Ureter (tissue), 1 donor: ENCODE measurements around the gene BMP2. TPM values are rescaled to one million over a fixed set of nuclear protein-coding genes. Genes with fewer than 3 reads are reported as not detected.

Experiments used
- DNase-seq: peaks from one replicate; pipeline ENCODE4 v3.0.0-alpha.2; 2020; ENCODE audit warnings: low spot score
- total RNA-seq: library from RNA; stranded (reverse); gene quantifications from one replicate; pipeline ENCODE4 v1.2.4, GENCODE V29; 2023
- donor health status: DM: yes; HTN: yes; CAD: no.

The BMP2 gene
- total RNA-seq, 1 donor from 2014 or later: 11.6 TPM

- DNase-seq: peak; percentile 54
Observed at GRCh38 chr20:6768228-6769140, 998 bp downstream of the BMP2 start.

GRCh38 chr20:6769903-6770785, 2.7 kb downstream of the BMP2 start:
- DNase-seq: peak; percentile 65

- no peak for DNase-seq
Observed at GRCh38 chr20:6770786-6771100, 3.3 kb downstream of the BMP2 start.

GRCh38 chr20:6780433-6781190, 13.1 kb downstream of the BMP2 start:
- no peak for DNase-seq

GRCh38 chr20:6783752-6784151, 16.3 kb downstream of the BMP2 start:
- DNase-seq: no peak

GRCh38 chr20:6784210-6784631, 16.7 kb downstream of the BMP2 start:
- no peak for DNase-seq

GRCh38 chr20:6784767-6785166, 17.3 kb downstream of the BMP2 start:
- DNase-seq: no peak

- DNase-seq: no peak
Observed at GRCh38 chr20:6786548-6786947, 19.1 kb downstream of the BMP2 start.

- no peak for DNase-seq
Observed at GRCh38 chr20:6792789-6793188, 25.3 kb downstream of the BMP2 start.

GRCh38 chr20:6802227-6802626, 34.7 kb downstream of the BMP2 start:
- DNase-seq: no peak

- DNase-seq: no peak
Observed at GRCh38 chr20:6806275-6806674, 38.8 kb downstream of the BMP2 start.

- DNase-seq: no peak
Observed at GRCh38 chr20:6811262-6812035, 44.0 kb downstream of the BMP2 start.

- DNase-seq: no peak
Observed at GRCh38 chr20:6812530-6812929, 45.0 kb downstream of the BMP2 start.

GRCh38 chr20:6814945-6815344, 47.5 kb downstream of the BMP2 start:
- no peak for DNase-seq

GRCh38 chr20:6818033-6818808, 50.7 kb downstream of the BMP2 start:
- no peak for DNase-seq

GRCh38 chr20:6819599-6819998, 52.1 kb downstream of the BMP2 start:
- no peak for DNase-seq

GRCh38 chr20:6824401-6824800, 56.9 kb downstream of the BMP2 start:
- no peak for DNase-seq

GRCh38 chr20:6827472-6827871, 60.0 kb downstream of the BMP2 start:
- DNase-seq: no peak

GRCh38 chr20:6828794-6829423, 61.4 kb downstream of the BMP2 start:
- DNase-seq: peak; percentile 60

GRCh38 chr20:6829510-6830116, 62.1 kb downstream of the BMP2 start:
- no peak for DNase-seq
